DOHH2 (cell line): ENCODE results near the gene ITIH5.

Experiments used
- H3F3A ChIP-seq: fragments of 200-600 bp; sonication (generic), shearing (Covaris generic); 2 replicates; pipeline ENCODE4 v1.6.0; 2016; ENCODE audit warnings: antibody characterized with exemption, mild to moderate bottlenecking; ENCODE audit not compliant: control insufficient read depth, insufficient read depth
- H3K27ac ChIP-seq: fragments of 200-600 bp; sonication (generic); 2 replicates; pipeline ENCODE4 v1.5.1; 2014; ENCODE audit warnings: low read depth, mild to moderate bottlenecking, low read length, moderate library complexity
- H3K27me3 ChIP-seq: fragments of 200-600 bp; sonication (generic); 2 replicates; pipeline ENCODE4 v1.6.1; 2014; ENCODE audit warnings: mild to moderate bottlenecking, low read length, mixed read lengths; ENCODE audit not compliant: control insufficient read depth
- H3K36me3 ChIP-seq: fragments of 200-600 bp; sonication (generic); 2 replicates; pipeline ENCODE4 v1.6.1; 2014; ENCODE audit warnings: mild to moderate bottlenecking, low read length, moderate library complexity, mixed read lengths; ENCODE audit not compliant: control insufficient read depth
- H3K4me1 ChIP-seq: fragments of 200-600 bp; sonication (generic); 2 replicates; pipeline ENCODE4 v1.6.1; 2014; ENCODE audit warnings: mild to moderate bottlenecking, low read length, mixed read lengths; ENCODE audit not compliant: control insufficient read depth
- H3K4me2 ChIP-seq: fragments of 200-600 bp; sonication (generic); 2 replicates; pipeline ENCODE4 v1.6.0; 2014; ENCODE audit warnings: mild to moderate bottlenecking, low read length, moderate library complexity
- H3K4me3 ChIP-seq: fragments of 200-600 bp; sonication (generic); 2 replicates; pipeline ENCODE4 v1.5.1; 2014; ENCODE audit warnings: mild to moderate bottlenecking, low read length, mixed read lengths
- H3K79me2 ChIP-seq: fragments of 200-600 bp; sonication (generic); 2 replicates; pipeline ENCODE4 v1.6.1; 2014; ENCODE audit warnings: mild to moderate bottlenecking, low read length, mixed read lengths; ENCODE audit not compliant: control insufficient read depth
- H3K9me2 ChIP-seq: fragments of 200-600 bp; sonication (generic); replicated peaks from 2 replicates; pipeline ENCODE4 v1.6.1; 2014; ENCODE audit warnings: mild to moderate bottlenecking, low read length, mixed read lengths; ENCODE audit not compliant: control insufficient read depth
- H3K9me3 ChIP-seq: fragments of 200-600 bp; sonication (generic); 2 replicates; pipeline ENCODE4 v1.6.1; 2014; ENCODE audit warnings: antibody characterized with exemption, low read length, mixed read lengths; ENCODE audit not compliant: control insufficient read depth, insufficient read depth
- H4K20me1 ChIP-seq: fragments of 200-600 bp; sonication (generic); 2 replicates; pipeline ENCODE4 v1.6.0; 2014; ENCODE audit warnings: low read depth, mild to moderate bottlenecking, antibody characterized with exemption, low read length, moderate library complexity; ENCODE audit not compliant: control insufficient read depth, insufficient read depth
- EZH2phosphoT487 ChIP-seq: fragments of 200-600 bp; sonication (generic); IDR thresholded peaks from 2 replicates; pipeline ENCODE4 v1.6.1; 2017; ENCODE audit warnings: borderline replicate concordance, mild to moderate bottlenecking, antibody characterized with exemption, low read length, moderate library complexity, mixed read lengths
- TF ChIP-seq, protein P1 (sequence below): fragments of 200-600 bp; sonication (generic); IDR thresholded peaks from one replicate; pipeline ENCODE4 v1.5.1; 2014; ENCODE audit warnings: antibody characterized with exemption, mild to moderate bottlenecking, low read depth, low read length; ENCODE audit not compliant: poor library complexity, severe bottlenecking

ITIH5 gene

DNA sequence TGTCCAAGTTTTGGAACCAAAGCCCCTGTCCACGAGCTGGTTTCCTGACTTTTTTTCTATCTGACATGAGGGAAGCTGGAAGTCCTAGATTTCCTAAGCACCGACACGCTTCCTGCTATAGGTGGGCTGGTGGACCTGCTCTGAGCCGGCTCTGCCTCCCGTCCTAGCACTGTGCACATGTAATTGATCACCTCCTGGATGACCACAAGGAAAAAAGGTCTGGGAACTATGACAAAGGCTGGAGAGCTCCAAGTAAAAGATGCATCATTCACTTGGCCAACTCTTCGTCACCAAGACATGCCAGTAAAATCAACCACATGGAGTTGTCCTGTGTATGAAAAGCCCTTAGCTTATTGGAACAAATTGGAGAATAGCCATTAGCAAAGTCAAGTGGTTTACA, 104.8 kb downstream of the ITIH5 start:
- H4K20me1 ChIP-seq, result no peaks in the 10 kb centered on the region
- no peak for TF ChIP-seq EZH2phosphoT487
- TF ChIP-seq, protein P1, sequence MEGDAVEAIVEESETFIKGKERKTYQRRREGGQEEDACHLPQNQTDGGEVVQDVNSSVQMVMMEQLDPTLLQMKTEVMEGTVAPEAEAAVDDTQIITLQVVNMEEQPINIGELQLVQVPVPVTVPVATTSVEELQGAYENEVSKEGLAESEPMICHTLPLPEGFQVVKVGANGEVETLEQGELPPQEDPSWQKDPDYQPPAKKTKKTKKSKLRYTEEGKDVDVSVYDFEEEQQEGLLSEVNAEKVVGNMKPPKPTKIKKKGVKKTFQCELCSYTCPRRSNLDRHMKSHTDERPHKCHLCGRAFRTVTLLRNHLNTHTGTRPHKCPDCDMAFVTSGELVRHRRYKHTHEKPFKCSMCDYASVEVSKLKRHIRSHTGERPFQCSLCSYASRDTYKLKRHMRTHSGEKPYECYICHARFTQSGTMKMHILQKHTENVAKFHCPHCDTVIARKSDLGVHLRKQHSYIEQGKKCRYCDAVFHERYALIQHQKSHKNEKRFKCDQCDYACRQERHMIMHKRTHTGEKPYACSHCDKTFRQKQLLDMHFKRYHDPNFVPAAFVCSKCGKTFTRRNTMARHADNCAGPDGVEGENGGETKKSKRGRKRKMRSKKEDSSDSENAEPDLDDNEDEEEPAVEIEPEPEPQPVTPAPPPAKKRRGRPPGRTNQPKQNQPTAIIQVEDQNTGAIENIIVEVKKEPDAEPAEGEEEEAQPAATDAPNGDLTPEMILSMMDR, result no peak
- H3K36me3 ChIP-seq, result no peaks in the 10 kb centered on the region
- no peaks in the 10 kb centered on the region for H3K9me3 ChIP-seq
- H3K4me1 ChIP-seq, result no peaks in the 10 kb centered on the region
- no peaks in the 10 kb centered on the region for H3F3A ChIP-seq
- H3K27me3 ChIP-seq, result peaks cover 5% of the 10 kb centered on the region
- H3K79me2 ChIP-seq, result no peaks in the 10 kb centered on the region
- H3K4me2 ChIP-seq, result no peak overlapping the region
- H3K9me2 ChIP-seq, result no peaks in the 10 kb centered on the region
- no peak overlapping the region for H3K4me3 ChIP-seq
- H3K27ac ChIP-seq, result no peak overlapping the region

DNA sequence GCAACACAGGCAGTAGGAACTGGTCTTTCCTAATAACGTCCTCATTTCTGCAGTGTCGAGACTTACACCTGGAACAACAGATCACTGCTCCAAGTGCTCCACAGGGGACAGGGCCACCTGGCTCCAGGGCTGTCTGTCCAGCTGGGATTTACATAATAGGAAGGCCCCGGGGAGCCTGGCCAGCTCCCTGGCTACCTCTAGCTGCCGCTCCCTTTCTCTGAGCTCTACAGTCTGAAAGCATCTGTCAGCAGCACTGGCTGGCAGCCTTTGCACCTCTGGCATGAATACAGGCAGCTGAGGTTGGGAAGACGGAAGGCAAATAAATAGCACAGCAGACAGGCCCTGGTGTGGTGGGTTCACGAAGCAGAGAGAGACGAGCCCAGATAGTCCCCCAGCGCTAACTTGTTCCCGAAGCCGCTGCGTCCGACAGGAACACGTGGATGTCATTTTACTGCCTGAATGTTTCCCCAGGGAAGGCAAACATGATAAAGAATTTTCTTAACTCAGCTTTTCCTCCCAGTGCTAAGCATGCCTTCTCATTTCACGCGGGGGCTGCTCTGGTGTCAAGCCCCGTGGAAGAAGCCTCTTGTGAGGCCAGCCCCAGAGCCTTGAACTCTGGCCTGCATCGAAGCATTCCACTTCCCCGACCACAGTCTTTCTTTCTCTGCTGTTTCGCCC, 105.4 kb downstream of the ITIH5 start:
- no peaks in the 10 kb centered on the region for H3K9me2 ChIP-seq
- H3K36me3 ChIP-seq, result no peaks in the 10 kb centered on the region
- H3K4me2 ChIP-seq, result no peak overlapping the region
- no peaks in the 10 kb centered on the region for H3K9me3 ChIP-seq
- TF ChIP-seq EZH2phosphoT487, result no peak
- TF ChIP-seq, protein P1, result no peak
- H3K27ac ChIP-seq, result no peak overlapping the region
- H3K4me1 ChIP-seq, result no peaks in the 10 kb centered on the region
- H3K79me2 ChIP-seq, result no peaks in the 10 kb centered on the region
- no peak overlapping the region for H3K4me3 ChIP-seq
- H3K27me3 ChIP-seq, result peaks cover 5% of the 10 kb centered on the region
- no peaks in the 10 kb centered on the region for H3F3A ChIP-seq
- H4K20me1 ChIP-seq, result no peaks in the 10 kb centered on the region

DNA sequence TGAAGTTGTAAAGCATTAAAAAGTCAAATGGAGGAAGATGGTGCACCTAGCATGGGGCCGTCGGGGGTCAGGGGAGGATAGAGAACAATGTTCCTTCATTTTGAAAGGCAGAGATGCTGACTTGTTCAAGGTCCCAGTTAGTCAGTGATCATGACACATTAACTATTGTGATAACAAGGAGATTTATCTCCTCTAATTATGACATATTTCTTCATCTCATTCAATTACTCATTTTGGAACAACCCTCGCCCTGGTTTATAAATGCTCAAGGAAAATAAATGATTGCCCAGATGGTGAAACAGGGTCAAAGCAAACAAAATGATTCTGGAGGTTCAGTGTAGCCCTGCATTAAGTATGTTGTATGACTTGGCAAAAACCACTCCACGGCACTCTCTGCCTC, 106.2 kb downstream of the ITIH5 start:
- TF ChIP-seq, protein P1, result no peak
- no peak for TF ChIP-seq EZH2phosphoT487
- Histone ChIP-seq H3K27me3 (peaks cover 5% of the 10 kb centered on the region), H4K20me1 (no peaks in the 10 kb centered on the region), H3K4me1 (no peaks in the 10 kb centered on the region), H3K79me2 (no peaks in the 10 kb centered on the region), H3K27ac (no peak overlapping the region), H3K9me3 (no peaks in the 10 kb centered on the region), H3K4me3 (no peak overlapping the region), H3K9me2 (no peaks in the 10 kb centered on the region), H3F3A (no peaks in the 10 kb centered on the region), H3K36me3 (no peaks in the 10 kb centered on the region), H3K4me2 (no peak overlapping the region)
